ENCODE results near the gene PLCB1.

The PLCB1 gene

GRCh38 chr20:8408587-8409307 lies 276.7 kb downstream of the PLCB1 start:
- no peaks in the 10 kb centered on the region for H3K27me3 ChIP-seq
- no peak for TF ChIP-seq CTCF (IDR thresholded peaks at IDR 0.05)
- no peak overlapping the region for H3K4me3 ChIP-seq (ENCODE audit: low read depth in 1 of 2, low read length in 1 of 2)
- H3K9me3 ChIP-seq = no peaks in the 10 kb centered on the region
- H3K4me1 ChIP-seq (ENCODE audit: control insufficient read depth in 1 of 2, insufficient read depth in 1 of 2, low read depth in 1 of 2, low read length in 1 of 2) = no peaks in the 10 kb centered on the region
- H3K36me3 ChIP-seq = no peaks in the 10 kb centered on the region
- no peak overlapping the region for H3K27ac ChIP-seq

GRCh38 chr20:8413691-8414090 lies 281.6 kb downstream of the PLCB1 start:
- Histone ChIP-seq H3K36me3 (no peaks in the 10 kb centered on the region), H3K4me3 (ENCODE audit: low read depth in 1 of 2, low read length in 1 of 2) (no peak overlapping the region), H3K4me1 (ENCODE audit: control insufficient read depth in 1 of 2, insufficient read depth in 1 of 2, low read depth in 1 of 2, low read length in 1 of 2) (peaks cover 0 to 6% of the 10 kb centered on the region in 2 experiments), H3K27ac (no peak overlapping the region), H3K9me3 (no peaks in the 10 kb centered on the region), H3K27me3 (no peaks in the 10 kb centered on the region)
- TF ChIP-seq CTCF (IDR thresholded peaks at IDR 0.05) = no peak

DNA sequence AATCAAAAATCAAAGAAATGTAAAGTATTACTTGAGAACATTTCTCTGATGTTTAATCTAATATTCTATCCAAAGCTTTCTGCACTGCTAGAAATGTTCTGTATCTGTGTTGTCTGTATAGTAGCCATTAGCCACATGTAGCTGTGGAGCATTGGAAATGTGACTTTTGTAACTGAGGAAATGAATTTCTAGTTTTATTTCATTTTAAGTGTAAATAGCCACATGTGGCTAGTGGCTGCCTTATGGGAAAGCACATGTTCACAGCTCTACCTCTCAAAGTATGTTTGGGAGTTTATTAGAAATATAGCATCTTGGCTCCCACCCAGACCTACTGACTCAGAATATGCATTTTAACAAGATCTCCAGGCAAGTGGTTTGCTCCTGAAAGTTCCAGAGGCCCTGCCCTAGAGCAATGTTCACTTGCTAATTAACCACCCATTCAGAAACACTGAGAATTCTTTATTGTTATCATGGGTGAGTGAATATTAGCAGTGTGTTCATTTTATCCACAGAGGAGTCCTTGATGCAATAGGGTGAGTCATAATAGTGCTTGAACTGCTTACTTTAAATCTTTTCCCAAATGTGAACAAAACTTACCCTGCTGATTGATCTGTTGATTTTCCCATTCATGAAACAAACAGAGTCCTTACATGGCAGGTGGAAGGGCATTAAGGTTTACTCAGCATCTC lies 282.7 kb downstream of the PLCB1 start:
- Histone ChIP-seq H3K36me3 (no peaks in the 10 kb centered on the region), H3K9me3 (no peaks in the 10 kb centered on the region), H3K4me3 (ENCODE audit: low read depth in 1 of 2, low read length in 1 of 2) (no peak overlapping the region), H3K27ac (no peak overlapping the region), H3K27me3 (no peaks in the 10 kb centered on the region), H3K4me1 (ENCODE audit: control insufficient read depth in 1 of 2, insufficient read depth in 1 of 2, low read depth in 1 of 2, low read length in 1 of 2) (peaks cover 0 to 6% of the 10 kb centered on the region in 2 experiments)
- TF ChIP-seq CTCF (IDR thresholded peaks at IDR 0.05) = no peak

DNA sequence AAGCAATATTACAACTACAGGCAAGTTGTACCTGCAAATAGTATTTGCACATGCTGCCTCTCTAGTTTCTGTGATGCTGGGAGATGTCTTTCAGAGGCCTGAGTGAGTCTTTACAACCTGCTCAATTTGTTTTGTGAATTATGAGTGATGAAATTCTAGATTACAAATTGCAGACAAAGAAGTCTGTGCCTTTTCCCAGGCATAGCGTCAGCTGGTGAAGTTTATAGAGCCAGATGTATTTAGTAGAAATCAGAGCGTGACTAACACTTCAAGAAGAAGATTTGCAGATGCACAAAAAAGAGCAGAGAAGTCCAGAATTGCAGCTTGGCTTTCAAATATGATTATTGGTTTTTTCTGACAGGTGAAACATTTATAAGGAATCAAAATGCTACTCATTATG lies 289.9 kb downstream of the PLCB1 start:
- peaks cover 32 to 44% of the 10 kb centered on the region in 2 experiments for H3K4me1 ChIP-seq (ENCODE audit: control insufficient read depth in 1 of 2, insufficient read depth in 1 of 2, low read depth in 1 of 2, low read length in 1 of 2)
- no peaks in the 10 kb centered on the region for H3K9me3 ChIP-seq
- H3K27me3 ChIP-seq = no peaks in the 10 kb centered on the region
- no peak overlapping the region for H3K4me3 ChIP-seq (ENCODE audit: low read depth in 1 of 2, low read length in 1 of 2)
- no peaks in the 10 kb centered on the region for H3K36me3 ChIP-seq
- no peak for TF ChIP-seq CTCF (IDR thresholded peaks at IDR 0.05)
- H3K27ac ChIP-seq = peak overlapping the region; percentile 28

- Histone ChIP-seq H3K4me3 (ENCODE audit: low read depth in 1 of 2, low read length in 1 of 2) (no peak overlapping the region), H3K27ac (peak overlapping the region; percentile 96), H3K36me3 (no peaks in the 10 kb centered on the region), H3K9me3 (no peaks in the 10 kb centered on the region), H3K27me3 (no peaks in the 10 kb centered on the region), H3K4me1 (ENCODE audit: control insufficient read depth in 1 of 2, insufficient read depth in 1 of 2, low read depth in 1 of 2, low read length in 1 of 2) (peaks cover 47 to 51% of the 10 kb centered on the region in 2 experiments)
- TF ChIP-seq CTCF (IDR thresholded peaks at IDR 0.05) = no peak
Measured at GRCh38 chr20:8423482-8423881, 291.4 kb downstream of the PLCB1 start.

Data from neutrophil (primary cell).